HG03575 (cell line): ENCODE results near the gene DDR2.

Source experiments
- ATAC-seq: cut with Tn5 transposase; IDR thresholded peaks from one replicate; pipeline ENCODE4 v1.9.1; 2021; ENCODE audit not compliant: unreplicated experiment, insufficient number of reproducible peaks, low FRiP score; ENCODE audit errors: extremely low read depth

The DDR2 gene

GRCh38 chr1:162627662-162628296 lies 4.5 kb upstream of the DDR2 start:
- no peak for ATAC-seq

DNA sequence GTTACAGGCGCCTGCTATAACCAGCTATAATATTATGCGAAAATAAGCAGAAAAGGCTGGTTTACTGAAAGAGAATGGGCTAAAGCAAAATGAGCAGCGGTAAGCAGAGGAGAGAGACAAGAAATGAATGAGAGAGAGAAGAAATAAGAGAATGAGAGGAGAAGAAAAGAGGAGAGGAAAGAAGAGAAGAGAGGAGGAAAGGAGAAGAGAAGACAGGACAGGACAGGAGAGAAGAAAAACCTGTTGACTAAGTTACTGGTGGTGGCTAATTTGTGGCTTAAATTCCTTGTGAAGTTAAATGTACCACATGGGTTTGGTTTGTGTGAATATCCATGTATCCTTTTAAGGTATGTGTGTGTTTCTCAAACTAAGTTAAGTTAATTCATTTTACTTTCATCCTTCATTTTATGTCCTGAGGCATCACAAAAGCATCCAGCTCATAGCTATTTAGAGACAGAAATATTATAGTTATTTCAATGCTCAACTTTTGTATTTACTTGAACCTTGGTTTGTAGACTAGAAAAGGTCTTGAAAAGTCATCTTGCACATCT lies 3.1 kb upstream of the DDR2 start:
- ATAC-seq: no peak

DNA sequence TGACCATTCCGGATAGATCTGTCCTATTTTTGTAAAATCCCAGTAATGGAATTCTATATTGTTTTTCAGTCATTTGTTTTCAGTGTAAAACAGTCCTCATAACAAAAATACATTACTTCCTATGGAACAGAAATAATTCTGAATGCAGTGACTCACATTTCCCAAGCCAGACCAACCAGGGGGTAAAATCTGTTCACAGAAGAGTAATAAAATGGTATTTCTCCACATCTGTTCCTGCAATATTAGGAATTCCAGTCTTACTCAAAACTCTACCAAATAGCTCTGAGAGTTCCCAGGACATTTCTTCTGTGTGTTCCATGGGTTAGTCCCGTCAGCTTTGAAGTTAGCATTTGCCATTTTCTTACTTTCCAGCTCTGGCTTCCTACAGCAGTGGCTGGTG lies 2.6 kb upstream of the DDR2 start:
- ATAC-seq: no peak

DNA sequence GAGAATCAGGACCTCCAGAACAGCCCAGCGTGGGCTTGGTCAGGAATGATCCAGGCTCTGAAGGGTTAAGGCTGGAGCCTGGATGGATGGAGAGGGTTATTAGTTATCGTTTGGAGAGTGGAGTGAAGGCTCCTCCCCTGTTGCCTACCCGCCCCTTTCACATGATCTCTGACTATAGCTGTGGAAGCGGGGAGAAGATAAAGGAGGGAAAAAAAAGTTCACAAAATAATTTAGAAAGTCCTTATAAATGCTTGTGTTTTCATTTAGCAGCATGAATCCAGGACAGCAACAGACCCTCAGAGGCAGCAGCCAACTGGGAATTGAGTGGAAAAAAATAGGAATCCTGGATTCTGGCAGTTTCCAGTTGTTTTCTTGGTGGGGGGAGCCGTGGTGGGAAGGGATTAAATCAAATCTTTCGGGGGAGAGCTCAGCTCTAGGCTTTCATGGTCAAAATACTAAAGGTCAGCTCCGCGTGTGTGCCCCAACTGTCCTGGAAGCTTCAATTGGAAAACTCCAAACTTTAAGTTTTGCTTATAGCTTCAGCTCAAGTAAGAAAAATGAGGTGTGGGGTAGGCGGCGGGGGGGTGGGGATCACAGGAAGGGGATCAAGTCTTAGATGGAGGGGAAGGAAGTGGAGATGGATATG lies 595 bp upstream of the DDR2 start:
- ATAC-seq: no peak

- no peak for ATAC-seq
These were observed 425 bp downstream of the DDR2 start for GRCh38 chr1:162632698-162633080.

DNA sequence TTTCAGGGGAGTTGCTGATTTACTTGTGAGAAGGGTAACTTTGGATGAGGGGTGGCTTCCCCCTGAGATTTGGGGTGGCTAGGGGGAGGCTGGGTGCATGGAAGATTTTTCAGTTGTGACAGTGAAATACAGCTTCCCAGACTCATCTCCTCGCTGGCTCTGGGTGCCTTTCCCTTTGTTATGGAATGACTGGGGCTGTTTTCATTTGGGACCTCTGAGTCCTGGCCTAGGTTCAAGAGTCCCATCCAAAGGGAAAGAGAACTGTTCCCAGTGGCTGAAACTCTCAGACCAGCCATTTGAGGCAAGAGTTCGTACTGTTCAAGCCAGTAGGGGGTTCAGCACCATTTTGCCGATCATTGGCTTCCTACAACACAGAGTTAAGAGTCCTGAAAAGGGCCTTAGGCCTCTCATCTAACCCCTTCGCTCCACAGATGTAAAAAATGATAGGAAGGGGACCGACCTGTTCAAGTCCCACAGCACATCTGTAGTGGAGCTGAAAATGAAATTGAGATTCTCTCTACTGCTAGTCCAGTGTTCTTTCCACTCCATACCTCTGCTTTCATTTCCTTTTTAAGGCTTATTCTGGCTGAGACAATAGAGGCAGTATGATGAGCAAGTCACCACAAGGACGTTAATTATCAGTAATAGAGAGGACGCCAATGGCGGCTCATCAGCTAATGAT lies 958 bp downstream of the DDR2 start:
- no peak for ATAC-seq

- ATAC-seq: no peak
These were observed 3.2 kb downstream of the DDR2 start for GRCh38 chr1:162635418-162635817.

DNA sequence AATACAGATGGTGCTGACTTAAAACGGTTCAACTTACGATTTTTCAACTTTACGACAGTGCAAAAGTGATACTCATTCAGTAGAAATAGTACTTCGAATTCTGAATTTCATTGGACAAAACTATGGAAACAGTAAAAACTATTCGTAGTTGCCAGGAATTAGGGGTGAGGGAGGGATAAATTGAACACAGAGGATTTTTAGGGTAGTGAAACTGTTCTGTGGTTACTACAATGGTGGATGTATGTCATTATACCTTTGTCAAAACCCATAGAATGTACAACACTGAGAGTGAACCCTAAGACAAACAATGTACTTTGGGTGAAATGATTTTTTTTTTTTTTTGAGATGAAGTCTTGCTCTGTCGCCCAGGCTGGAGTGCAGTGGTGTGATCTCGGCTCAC lies 7.5 kb downstream of the DDR2 start:
- ATAC-seq: no peak

DNA sequence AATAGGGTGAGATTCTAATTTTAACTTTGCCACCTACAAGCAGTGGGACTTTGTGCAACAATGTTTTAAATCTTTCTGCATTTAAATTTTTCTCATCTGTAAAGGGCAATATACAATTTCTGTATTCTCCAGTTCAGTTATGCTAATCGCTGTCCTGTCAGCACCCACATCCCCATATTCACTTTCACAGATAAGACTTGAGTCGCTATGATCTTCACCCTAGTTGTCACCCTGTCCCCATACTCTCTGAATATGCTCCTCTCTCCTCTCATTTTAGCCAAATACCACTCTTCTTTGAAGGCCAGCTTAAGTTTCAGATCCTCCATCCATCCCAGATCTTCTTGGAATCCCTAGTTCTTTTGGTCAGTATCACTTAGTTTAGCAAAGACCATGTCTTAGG lies 8.8 kb downstream of the DDR2 start:
- ATAC-seq: no peak

GRCh38 chr1:162644986-162645314 lies 12.7 kb downstream of the DDR2 start:
- ATAC-seq: no peak

- no peak for ATAC-seq
These were observed 13.4 kb downstream of the DDR2 start for GRCh38 chr1:162645666-162646065.

- no peak for ATAC-seq
These were observed 17.3 kb downstream of the DDR2 start for GRCh38 chr1:162649583-162649982.

- no peak for ATAC-seq
These were observed 22.8 kb downstream of the DDR2 start for GRCh38 chr1:162654915-162655620.

DNA sequence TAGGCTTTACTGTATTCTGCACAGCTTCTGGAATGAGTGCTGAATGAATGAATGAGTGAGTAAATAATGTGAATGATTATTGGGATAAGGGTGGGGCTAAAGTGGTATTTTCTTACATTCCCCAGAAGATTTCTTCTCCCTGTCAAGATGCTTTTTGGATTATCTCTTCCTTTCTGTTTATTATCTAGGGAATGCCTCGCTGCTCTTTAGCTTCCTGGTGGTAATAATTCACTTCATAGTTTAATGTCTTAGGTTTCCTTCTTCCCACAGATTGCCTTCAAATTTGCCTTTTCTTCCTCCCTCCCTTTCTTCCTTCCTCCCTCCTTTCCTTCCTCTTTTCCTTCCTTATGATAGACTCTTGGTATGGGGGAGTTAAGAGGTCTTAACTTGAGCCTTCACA lies 24.0 kb downstream of the DDR2 start:
- no peak for ATAC-seq

DNA sequence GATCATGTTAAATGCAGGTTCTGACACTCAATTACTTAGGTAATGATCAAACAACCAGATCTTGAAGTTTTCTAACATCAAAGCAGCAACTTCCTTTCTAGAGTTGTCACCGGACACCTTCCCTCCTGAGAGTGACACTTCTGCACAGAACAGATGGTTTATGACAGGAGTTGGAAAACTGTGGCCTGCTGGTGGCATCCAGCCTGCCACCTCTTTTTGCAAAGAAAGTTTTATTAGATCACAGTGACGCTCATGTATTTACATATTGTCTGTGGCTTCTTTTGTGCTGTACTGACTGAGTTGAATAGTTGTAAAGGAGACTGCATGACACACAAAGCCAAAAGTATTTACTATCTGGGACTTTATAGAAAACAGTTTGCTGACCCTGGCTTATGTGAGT lies 28.3 kb downstream of the DDR2 start:
- ATAC-seq: no peak

- no peak for ATAC-seq
These were observed 29.1 kb downstream of the DDR2 start for GRCh38 chr1:162661336-162661735.

GRCh38 chr1:162662013-162662412 lies 29.7 kb downstream of the DDR2 start:
- ATAC-seq: no peak

- no peak for ATAC-seq
These were observed 30.8 kb downstream of the DDR2 start for GRCh38 chr1:162663086-162663485.

DNA sequence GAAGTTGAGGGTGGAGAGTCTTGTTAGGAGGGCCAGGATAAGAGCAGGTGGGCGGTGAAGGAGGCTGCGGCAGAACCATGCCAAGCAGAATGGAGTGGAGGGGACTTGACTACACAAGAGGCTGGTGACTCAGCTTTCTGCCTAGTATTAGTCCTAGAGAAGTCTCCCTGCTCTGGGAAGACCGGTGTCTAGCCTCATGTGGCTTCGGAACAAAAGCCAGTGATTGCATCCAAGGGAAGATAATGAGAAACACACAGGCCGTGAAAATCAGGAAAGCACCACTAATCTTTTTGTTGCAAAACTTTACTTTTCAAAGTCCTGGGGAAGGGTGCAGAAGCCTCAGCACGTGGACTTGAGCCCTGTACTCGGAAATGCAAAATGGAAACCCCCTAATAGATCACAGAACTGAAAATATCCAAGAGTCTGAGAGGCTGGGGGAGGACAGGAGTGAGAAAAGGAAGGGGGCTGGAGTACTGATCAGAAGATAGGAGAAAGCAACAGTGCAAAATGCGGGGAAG lies 31.4 kb downstream of the DDR2 start:
- no peak for ATAC-seq
